GM12875 (cell line): ENCODE measurements around the gene CIAO1.

Experiments
- H3K4me3 ChIP-seq: one replicate; pipeline ENCODE4 v1.5.1; 2011; ENCODE audit warnings: low read depth, low read length, control low read depth
- TF ChIP-seq, protein P1 (sequence below): IDR thresholded peaks from 2 replicates; pipeline ENCODE4 v1.5.1; 2011; ENCODE audit warnings: low read depth, mild to moderate bottlenecking, control low read depth, inconsistent platforms, low read length, moderate library complexity, borderline replicate concordance; ENCODE audit not compliant: insufficient read depth

Gene CIAO1

GRCh38 chr2:96308248-96308647 lies 42.2 kb downstream of the CIAO1 start:
- no peak overlapping the region for H3K4me3 ChIP-seq
- TF ChIP-seq, protein P1, sequence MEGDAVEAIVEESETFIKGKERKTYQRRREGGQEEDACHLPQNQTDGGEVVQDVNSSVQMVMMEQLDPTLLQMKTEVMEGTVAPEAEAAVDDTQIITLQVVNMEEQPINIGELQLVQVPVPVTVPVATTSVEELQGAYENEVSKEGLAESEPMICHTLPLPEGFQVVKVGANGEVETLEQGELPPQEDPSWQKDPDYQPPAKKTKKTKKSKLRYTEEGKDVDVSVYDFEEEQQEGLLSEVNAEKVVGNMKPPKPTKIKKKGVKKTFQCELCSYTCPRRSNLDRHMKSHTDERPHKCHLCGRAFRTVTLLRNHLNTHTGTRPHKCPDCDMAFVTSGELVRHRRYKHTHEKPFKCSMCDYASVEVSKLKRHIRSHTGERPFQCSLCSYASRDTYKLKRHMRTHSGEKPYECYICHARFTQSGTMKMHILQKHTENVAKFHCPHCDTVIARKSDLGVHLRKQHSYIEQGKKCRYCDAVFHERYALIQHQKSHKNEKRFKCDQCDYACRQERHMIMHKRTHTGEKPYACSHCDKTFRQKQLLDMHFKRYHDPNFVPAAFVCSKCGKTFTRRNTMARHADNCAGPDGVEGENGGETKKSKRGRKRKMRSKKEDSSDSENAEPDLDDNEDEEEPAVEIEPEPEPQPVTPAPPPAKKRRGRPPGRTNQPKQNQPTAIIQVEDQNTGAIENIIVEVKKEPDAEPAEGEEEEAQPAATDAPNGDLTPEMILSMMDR, result no peak

DNA sequence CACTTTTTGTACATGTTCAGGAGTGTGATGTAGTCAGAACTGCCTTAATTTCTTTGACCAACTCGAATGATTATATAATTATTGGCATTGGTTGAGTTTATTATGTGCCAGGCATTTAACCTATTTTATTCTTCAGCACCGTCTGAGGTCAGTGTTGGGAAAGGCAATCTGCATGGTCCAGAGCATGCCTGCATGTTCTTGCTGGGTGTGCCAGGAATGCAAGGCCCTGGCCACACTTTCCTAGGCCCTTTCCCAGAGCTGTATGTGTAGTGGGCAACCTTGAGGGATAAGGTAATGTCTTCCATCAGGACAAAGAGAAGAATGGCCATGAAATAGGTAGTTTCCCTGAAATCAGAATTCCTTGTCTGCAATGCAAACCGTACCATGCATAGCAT lies 49.0 kb downstream of the CIAO1 start:
- no peak overlapping the region for H3K4me3 ChIP-seq
- TF ChIP-seq, protein P1, result no peak

GRCh38 chr2:96315400-96316071 lies 49.5 kb downstream of the CIAO1 start:
- H3K4me3 ChIP-seq, result no peak overlapping the region

GRCh38 chr2:96316999-96317398 lies 51.0 kb downstream of the CIAO1 start:
- H3K4me3 ChIP-seq, result no peak overlapping the region
- TF ChIP-seq, protein P1, result no peak

More at GRCh38 chr2:96315400-96316071, 49.5 kb downstream of the CIAO1 start:
- TF ChIP-seq, protein P1, result no peak

- TF ChIP-seq, protein P1, result no peak
- no peak overlapping the region for H3K4me3 ChIP-seq
These were observed 51.6 kb downstream of the CIAO1 start for GRCh38 chr2:96317584-96317997.

DNA sequence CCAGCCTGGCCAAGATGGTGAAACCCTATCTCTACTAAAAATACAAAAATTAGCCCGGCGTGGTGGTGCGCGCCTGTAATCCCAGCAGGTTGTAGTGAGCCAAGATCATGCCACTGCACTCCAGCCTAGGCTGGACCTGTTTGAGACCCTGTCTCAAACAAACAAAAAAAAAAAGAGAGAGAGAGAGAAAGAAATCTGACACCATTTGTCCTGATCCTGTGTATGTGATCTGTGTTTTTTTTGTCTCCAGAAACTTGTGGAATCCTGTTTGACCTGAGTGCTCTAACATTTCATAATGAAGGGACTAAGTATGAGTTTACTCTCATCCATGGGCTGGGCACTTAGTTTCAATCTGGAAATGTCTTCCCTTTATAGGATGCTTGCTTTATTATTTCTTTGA lies 52.7 kb downstream of the CIAO1 start:
- no peak overlapping the region for H3K4me3 ChIP-seq
- TF ChIP-seq, protein P1, result no peak

DNA sequence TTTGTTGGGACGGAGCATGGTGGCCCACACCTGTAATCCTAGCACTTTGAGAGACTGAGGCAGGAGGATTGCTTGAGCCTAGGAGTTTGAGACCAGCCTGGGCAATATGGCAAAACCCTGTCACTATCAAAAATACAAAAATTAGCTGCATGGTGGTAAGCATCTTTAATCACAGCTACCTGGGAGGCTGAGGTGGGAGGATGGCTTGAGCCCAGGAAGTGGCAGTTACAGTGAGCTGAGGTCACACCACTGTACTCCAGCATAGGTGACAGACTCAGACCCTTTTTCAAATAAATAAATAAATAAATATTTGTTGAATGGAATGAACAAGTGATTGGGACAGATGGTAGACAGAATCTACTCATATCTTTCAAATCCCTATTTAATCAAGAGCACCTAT lies 53.4 kb downstream of the CIAO1 start:
- TF ChIP-seq, protein P1, result no peak
- no peak overlapping the region for H3K4me3 ChIP-seq
